Anterior cingulate cortex (tissue), 58 donors: Measurements from ENCODE around the gene S100A2.

Experiments used
- DNase-seq, 58 donors: peaks; one replicate each; lab custom pipeline; 2025; lab: John Stamatoyannopoulos, UW

The S100A2 gene

GRCh38 chr1:153565529-153566374 is at the start of gene S100A2:
TSS of gene S100A2 (minus strand) at chr1:153565844. CDS start at chr1:153563877, 1,967 bp downstream.
- peak in 2 of 58 donors; percentile 25 to 27 for DNase-seq

- no peak for DNase-seq
Measured at GRCh38 chr1:153615406-153615805, 49.8 kb upstream of the S100A2 start.

- no peak for DNase-seq
Measured at GRCh38 chr1:153614906-153615305, 49.3 kb upstream of the S100A2 start.

GRCh38 chr1:153614189-153614900 is 48.7 kb upstream of the S100A2 start:
- DNase-seq, result no peak

- DNase-seq, result no peak
Measured at GRCh38 chr1:153613406-153613805, 47.8 kb upstream of the S100A2 start.

- DNase-seq, result peak in 28 of 58 donors; percentile 10 to 63 (median 27)
Measured at GRCh38 chr1:153612755-153613331, 47.2 kb upstream of the S100A2 start, which contains the start of gene S100A16. TSS of gene S100A16 (minus strand) at chr1:153613137. CDS start at chr1:153608151, 4,986 bp downstream.

- peak in 2 of 58 donors; percentile 16 to 22 for DNase-seq
Measured at GRCh38 chr1:153612111-153612754, 46.6 kb upstream of the S100A2 start.

GRCh38 chr1:153611356-153611755 is 45.7 kb upstream of the S100A2 start:
- no peak for DNase-seq

GRCh38 chr1:153610811-153611301 is 45.2 kb upstream of the S100A2 start:
- no peak for DNase-seq

GRCh38 chr1:153610334-153610733 is 44.7 kb upstream of the S100A2 start:
- no peak for DNase-seq

GRCh38 chr1:153609585-153609907 is 43.9 kb upstream of the S100A2 start:
- DNase-seq, result no peak

GRCh38 chr1:153608742-153609584 is 43.3 kb upstream of the S100A2 start:
- DNase-seq, result peak in 42 of 58 donors; percentile 5 to 95 (median 41)

GRCh38 chr1:153608089-153608682 is 42.5 kb upstream of the S100A2 start:
- DNase-seq, result no peak

GRCh38 chr1:153607381-153607780 is 41.7 kb upstream of the S100A2 start:
- no peak for DNase-seq

- no peak for DNase-seq
Measured at GRCh38 chr1:153606194-153606593, 40.5 kb upstream of the S100A2 start.

GRCh38 chr1:153602749-153603148 is 37.1 kb upstream of the S100A2 start:
- no peak for DNase-seq

GRCh38 chr1:153599847-153600246 is 34.2 kb upstream of the S100A2 start:
- no peak for DNase-seq

GRCh38 chr1:153598309-153599172 is 32.9 kb upstream of the S100A2 start:
- DNase-seq, result peak in 4 of 58 donors; percentile 9 to 25 (median 20)
